ENCODE measurements around the gene ZNRD2.

GRCh38 chr11:65569973-65570918, at the start of gene ZNRD2:
- TF ChIP-seq CTCF (IDR thresholded peaks at IDR 0.05): peak; percentile 27; the same call in 1 of the 2 replicates
- peak; percentile 86 for TF ChIP-seq POLR2AphosphoS5 (IDR thresholded peaks at IDR 0.05; ENCODE audit: low read depth, low read length)
